Measurements from ENCODE around the gene NEGR1. TPM values are rescaled to one million over a fixed set of nuclear protein-coding genes. Genes with fewer than 3 reads are reported as not detected.

The NEGR1 gene
- total and polyA plus RNA-seq, 2 experiments from 2014 or later = 0.57 to 0.94 TPM

GRCh38 chr1:71784241-71784640, 498.1 kb downstream of the NEGR1 start:
- no peaks in the 10 kb centered on the region for H3F3A ChIP-seq (replicated peaks; ENCODE audit: low read depth)
- no peak for ATAC-seq
- no peaks in the 10 kb centered on the region for H3K9me3 Mint-ChIP-seq

More at GRCh38 chr1:71784241-71784640, 498.1 kb downstream of the NEGR1 start:
- Mint-ChIP-seq H3K27me3 (ENCODE audit: insufficient read depth, low read depth, poor library complexity) (peaks cover 2% of the 10 kb centered on the region), H3K4me1 (peaks cover 5% of the 10 kb centered on the region; the same call in 2 of the 3 replicates), H3K4me3 (no peak overlapping the region), H3K27ac (no peak overlapping the region), H3K36me3 (ENCODE audit: low read depth) (no peaks in the 10 kb centered on the region)
- Histone ChIP-seq H3K4me2 (no peak overlapping the region), H3K9me2 (ENCODE audit: insufficient read depth) (no peaks in the 10 kb centered on the region), H2AFZ (no peak overlapping the region), H3K27me3 (ENCODE audit: insufficient read depth) (no peaks in the 10 kb centered on the region), H3K27ac (ENCODE audit: low read depth) (no peak overlapping the region), H3K4me1 (ENCODE audit: insufficient read depth) (peaks cover 12% of the 10 kb centered on the region), H3K4me3 (no peak overlapping the region), H3K79me2 (replicated peaks; ENCODE audit: insufficient read depth) (no peaks in the 10 kb centered on the region), H3K36me3 (ENCODE audit: insufficient read depth) (no peaks in the 10 kb centered on the region), H4K20me1 (replicated peaks; ENCODE audit: insufficient read depth) (no peaks in the 10 kb centered on the region)
- DNase-seq (ENCODE audit: low spot score) = no peak
- TF ChIP-seq, protein P1, sequence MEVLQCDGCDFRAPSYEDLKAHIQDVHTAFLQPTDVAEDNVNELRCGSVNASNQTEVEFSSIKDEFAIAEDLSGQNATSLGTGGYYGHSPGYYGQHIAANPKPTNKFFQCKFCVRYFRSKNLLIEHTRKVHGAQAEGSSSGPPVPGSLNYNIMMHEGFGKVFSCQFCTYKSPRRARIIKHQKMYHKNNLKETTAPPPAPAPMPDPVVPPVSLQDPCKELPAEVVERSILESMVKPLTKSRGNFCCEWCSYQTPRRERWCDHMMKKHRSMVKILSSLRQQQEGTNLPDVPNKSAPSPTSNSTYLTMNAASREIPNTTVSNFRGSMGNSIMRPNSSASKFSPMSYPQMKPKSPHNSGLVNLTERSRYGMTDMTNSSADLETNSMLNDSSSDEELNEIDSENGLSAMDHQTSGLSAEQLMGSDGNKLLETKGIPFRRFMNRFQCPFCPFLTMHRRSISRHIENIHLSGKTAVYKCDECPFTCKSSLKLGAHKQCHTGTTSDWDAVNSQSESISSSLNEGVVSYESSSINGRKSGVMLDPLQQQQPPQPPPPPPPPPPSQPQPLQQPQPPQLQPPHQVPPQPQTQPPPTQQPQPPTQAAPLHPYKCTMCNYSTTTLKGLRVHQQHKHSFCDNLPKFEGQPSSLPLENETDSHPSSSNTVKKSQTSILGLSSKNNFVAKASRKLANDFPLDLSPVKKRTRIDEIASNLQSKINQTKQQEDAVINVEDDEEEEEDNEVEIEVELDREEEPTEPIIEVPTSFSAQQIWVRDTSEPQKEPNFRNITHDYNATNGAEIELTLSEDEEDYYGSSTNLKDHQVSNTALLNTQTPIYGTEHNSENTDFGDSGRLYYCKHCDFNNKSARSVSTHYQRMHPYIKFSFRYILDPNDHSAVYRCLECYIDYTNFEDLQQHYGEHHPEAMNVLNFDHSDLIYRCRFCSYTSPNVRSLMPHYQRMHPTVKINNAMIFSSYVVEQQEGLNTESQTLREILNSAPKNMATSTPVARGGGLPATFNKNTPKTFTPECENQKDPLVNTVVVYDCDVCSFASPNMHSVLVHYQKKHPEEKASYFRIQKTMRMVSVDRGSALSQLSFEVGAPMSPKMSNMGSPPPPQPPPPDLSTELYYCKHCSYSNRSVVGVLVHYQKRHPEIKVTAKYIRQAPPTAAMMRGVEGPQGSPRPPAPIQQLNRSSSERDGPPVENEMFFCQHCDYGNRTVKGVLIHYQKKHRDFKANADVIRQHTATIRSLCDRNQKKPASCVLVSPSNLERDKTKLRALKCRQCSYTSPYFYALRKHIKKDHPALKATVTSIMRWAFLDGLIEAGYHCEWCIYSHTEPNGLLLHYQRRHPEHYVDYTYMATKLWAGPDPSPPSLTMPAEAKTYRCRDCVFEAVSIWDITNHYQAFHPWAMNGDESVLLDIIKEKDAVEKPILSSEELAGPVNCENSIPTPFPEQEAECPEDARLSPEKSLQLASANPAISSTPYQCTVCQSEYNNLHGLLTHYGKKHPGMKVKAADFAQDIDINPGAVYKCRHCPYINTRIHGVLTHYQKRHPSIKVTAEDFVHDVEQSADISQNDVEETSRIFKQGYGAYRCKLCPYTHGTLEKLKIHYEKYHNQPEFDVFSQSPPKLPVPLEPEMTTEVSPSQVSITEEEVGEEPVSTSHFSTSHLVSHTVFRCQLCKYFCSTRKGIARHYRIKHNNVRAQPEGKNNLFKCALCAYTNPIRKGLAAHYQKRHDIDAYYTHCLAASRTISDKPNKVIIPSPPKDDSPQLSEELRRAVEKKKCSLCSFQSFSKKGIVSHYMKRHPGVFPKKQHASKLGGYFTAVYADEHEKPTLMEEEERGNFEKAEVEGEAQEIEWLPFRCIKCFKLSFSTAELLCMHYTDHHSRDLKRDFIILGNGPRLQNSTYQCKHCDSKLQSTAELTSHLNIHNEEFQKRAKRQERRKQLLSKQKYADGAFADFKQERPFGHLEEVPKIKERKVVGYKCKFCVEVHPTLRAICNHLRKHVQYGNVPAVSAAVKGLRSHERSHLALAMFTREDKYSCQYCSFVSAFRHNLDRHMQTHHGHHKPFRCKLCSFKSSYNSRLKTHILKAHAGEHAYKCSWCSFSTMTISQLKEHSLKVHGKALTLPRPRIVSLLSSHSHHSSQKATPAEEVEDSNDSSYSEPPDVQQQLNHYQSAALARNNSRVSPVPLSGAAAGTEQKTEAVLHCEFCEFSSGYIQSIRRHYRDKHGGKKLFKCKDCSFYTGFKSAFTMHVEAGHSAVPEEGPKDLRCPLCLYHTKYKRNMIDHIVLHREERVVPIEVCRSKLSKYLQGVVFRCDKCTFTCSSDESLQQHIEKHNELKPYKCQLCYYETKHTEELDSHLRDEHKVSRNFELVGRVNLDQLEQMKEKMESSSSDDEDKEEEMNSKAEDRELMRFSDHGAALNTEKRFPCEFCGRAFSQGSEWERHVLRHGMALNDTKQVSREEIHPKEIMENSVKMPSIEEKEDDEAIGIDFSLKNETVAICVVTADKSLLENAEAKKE (CRISPR knock-in tag; IDR thresholded peaks at IDR 0.05) = no peak
- TF ChIP-seq CREB1 (CRISPR knock-in tag; IDR thresholded peaks at IDR 0.05; ENCODE audit: low read depth) (no peak), JUNB (IDR thresholded peaks at IDR 0.05; ENCODE audit: unreplicated experiment) (no peak), STAT1 (IDR thresholded peaks at IDR 0.05; ENCODE audit: unreplicated experiment) (no peak), POLR2AphosphoS5 (IDR thresholded peaks at IDR 0.05; ENCODE audit: low read depth) (no peak), ZNF331 (CRISPR knock-in tag; IDR thresholded peaks at IDR 0.05; ENCODE audit: low read depth) (no peak), ETS1 (IDR thresholded peaks at IDR 0.05) (no peak), NANOG (IDR thresholded peaks at IDR 0.05; ENCODE audit: borderline replicate concordance) (no peak), EZH2 (IDR thresholded peaks at IDR 0.05; ENCODE audit: low read depth, unreplicated experiment) (no peak), EZH2phosphoT487 (IDR thresholded peaks at IDR 0.05; ENCODE audit: unreplicated experiment) (no peak)
- TF ChIP-seq, protein P2, sequence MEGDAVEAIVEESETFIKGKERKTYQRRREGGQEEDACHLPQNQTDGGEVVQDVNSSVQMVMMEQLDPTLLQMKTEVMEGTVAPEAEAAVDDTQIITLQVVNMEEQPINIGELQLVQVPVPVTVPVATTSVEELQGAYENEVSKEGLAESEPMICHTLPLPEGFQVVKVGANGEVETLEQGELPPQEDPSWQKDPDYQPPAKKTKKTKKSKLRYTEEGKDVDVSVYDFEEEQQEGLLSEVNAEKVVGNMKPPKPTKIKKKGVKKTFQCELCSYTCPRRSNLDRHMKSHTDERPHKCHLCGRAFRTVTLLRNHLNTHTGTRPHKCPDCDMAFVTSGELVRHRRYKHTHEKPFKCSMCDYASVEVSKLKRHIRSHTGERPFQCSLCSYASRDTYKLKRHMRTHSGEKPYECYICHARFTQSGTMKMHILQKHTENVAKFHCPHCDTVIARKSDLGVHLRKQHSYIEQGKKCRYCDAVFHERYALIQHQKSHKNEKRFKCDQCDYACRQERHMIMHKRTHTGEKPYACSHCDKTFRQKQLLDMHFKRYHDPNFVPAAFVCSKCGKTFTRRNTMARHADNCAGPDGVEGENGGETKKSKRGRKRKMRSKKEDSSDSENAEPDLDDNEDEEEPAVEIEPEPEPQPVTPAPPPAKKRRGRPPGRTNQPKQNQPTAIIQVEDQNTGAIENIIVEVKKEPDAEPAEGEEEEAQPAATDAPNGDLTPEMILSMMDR (conservative IDR thresholded peaks at IDR 0.05; ENCODE audit: low read depth in 2 of 2) = no peak
- TF ChIP-seq, protein P3, sequence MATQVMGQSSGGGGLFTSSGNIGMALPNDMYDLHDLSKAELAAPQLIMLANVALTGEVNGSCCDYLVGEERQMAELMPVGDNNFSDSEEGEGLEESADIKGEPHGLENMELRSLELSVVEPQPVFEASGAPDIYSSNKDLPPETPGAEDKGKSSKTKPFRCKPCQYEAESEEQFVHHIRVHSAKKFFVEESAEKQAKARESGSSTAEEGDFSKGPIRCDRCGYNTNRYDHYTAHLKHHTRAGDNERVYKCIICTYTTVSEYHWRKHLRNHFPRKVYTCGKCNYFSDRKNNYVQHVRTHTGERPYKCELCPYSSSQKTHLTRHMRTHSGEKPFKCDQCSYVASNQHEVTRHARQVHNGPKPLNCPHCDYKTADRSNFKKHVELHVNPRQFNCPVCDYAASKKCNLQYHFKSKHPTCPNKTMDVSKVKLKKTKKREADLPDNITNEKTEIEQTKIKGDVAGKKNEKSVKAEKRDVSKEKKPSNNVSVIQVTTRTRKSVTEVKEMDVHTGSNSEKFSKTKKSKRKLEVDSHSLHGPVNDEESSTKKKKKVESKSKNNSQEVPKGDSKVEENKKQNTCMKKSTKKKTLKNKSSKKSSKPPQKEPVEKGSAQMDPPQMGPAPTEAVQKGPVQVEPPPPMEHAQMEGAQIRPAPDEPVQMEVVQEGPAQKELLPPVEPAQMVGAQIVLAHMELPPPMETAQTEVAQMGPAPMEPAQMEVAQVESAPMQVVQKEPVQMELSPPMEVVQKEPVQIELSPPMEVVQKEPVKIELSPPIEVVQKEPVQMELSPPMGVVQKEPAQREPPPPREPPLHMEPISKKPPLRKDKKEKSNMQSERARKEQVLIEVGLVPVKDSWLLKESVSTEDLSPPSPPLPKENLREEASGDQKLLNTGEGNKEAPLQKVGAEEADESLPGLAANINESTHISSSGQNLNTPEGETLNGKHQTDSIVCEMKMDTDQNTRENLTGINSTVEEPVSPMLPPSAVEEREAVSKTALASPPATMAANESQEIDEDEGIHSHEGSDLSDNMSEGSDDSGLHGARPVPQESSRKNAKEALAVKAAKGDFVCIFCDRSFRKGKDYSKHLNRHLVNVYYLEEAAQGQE (IDR thresholded peaks at IDR 0.05; ENCODE audit: unreplicated experiment) = no peak

Data from GM23338 (cell line).